ENCODE results near the gene SLC16A10.

SLC16A10 gene, protein sequence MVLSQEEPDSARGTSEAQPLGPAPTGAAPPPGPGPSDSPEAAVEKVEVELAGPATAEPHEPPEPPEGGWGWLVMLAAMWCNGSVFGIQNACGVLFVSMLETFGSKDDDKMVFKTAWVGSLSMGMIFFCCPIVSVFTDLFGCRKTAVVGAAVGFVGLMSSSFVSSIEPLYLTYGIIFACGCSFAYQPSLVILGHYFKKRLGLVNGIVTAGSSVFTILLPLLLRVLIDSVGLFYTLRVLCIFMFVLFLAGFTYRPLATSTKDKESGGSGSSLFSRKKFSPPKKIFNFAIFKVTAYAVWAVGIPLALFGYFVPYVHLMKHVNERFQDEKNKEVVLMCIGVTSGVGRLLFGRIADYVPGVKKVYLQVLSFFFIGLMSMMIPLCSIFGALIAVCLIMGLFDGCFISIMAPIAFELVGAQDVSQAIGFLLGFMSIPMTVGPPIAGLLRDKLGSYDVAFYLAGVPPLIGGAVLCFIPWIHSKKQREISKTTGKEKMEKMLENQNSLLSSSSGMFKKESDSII

DNA sequence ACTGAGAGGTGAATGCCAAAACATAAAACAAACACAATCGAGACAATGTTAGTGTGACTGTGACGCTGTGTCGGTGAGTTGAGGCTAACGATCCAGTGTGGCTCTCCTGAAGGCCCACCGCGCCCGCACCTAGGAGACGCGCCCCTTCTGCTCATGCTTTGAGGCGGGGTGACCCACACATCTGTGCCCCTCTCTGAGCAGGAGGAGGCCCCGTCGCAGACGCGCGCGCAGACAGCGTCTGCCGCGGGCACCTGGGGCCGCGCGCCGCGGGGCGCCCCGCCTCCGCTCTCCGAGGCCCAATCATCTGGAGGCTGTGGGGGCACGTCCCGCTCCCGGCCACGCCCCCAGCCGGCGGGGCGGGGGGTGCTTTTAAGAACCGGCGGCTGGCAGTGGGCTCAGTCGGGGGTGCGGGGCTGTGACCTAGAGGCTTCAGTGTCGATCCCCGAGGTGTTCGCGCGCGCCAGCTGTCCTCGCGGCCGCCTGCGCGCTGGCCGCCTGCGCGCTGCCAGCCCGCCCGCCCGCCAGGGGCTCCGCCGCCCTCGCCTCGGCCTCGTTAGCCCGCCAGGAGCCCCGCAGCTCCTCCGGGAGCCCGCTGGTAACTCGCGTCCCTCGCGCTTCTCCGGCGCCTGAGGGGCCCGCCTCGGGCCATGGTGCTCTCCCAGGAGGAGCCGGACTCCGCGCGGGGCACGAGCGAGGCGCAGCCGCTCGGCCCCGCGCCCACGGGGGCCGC lies at the start of gene SLC16A10:
Gene SLC16A10 (plus strand): TSS at position 398 of the 730 bp plus-strand sequence. CDS start 250 bp downstream, at position 648.
- peak within 1 kb of the TSS; percentile 40 for H3K4me3 ChIP-seq (ENCODE audit: low read length)
- DNase-seq (ENCODE audit: low read depth): peak; percentile 30
- TF ChIP-seq, protein P1, sequence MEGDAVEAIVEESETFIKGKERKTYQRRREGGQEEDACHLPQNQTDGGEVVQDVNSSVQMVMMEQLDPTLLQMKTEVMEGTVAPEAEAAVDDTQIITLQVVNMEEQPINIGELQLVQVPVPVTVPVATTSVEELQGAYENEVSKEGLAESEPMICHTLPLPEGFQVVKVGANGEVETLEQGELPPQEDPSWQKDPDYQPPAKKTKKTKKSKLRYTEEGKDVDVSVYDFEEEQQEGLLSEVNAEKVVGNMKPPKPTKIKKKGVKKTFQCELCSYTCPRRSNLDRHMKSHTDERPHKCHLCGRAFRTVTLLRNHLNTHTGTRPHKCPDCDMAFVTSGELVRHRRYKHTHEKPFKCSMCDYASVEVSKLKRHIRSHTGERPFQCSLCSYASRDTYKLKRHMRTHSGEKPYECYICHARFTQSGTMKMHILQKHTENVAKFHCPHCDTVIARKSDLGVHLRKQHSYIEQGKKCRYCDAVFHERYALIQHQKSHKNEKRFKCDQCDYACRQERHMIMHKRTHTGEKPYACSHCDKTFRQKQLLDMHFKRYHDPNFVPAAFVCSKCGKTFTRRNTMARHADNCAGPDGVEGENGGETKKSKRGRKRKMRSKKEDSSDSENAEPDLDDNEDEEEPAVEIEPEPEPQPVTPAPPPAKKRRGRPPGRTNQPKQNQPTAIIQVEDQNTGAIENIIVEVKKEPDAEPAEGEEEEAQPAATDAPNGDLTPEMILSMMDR (IDR thresholded peaks at IDR 0.05; ENCODE audit: insufficient read depth, low read depth, low read length, missing control alignments): no peak

DNA sequence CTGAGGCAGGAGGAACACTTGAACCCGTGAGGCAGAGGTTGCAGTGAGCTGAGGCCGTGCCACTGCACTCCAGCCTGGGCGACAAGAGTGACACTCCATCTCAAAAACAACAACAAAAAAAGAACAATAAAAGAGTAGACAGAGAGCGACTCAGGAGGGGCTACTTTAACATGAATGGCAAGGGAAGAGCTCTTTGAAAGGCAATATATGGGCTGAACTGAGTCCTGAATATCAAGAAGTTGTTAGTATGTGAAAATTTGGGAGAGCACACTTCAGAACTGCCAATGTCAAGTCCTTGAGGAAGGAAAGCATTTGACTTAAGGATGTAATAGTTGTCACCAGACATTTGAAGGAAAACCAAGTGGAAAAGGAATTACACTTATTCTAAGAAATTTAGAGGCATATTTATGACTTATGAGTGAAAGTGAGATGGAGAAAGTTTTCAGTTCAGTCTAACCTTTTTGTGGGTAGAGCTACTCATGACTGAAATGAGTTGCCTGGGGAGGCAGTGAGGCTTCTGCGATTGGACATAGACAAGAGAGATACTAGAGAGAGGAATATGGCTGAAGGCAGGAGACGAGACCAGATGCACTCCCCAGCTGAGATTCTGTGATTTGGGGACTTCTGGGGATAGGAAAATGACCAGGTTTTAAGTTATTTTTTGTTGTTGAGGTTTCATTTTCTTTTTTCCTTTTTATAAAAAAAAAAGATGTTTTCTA lies 48.6 kb upstream of the SLC16A10 start:
- H3K4me3 ChIP-seq (ENCODE audit: low read length): no peak overlapping the region
- no peak for DNase-seq (ENCODE audit: low read depth)
- TF ChIP-seq, protein P1 (IDR thresholded peaks at IDR 0.05; ENCODE audit: insufficient read depth, low read depth, low read length, missing control alignments): no peak

DNA sequence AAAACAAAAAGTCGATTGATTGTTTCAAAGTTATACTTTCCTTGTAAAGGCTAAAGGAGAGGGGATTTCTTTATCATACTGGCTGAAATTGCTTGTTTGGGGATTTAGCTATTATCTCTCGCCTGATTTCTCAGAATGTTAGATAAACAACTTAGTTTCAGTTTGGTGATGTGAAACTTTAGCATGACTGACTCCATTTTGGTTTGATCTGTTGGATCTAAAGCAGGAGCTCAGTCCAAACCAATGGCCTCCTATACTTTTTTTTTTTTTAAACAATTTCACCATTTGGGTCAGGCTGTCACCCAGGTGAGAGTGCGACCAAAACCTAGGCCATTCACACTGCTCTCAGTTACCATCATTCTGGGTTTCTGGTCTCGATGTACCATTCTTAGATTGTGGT lies 45.4 kb upstream of the SLC16A10 start:
- DNase-seq (ENCODE audit: low read depth): no peak
- TF ChIP-seq, protein P1 (IDR thresholded peaks at IDR 0.05; ENCODE audit: insufficient read depth, low read depth, low read length, missing control alignments): no peak
- H3K4me3 ChIP-seq (ENCODE audit: low read length): no peak overlapping the region

DNA sequence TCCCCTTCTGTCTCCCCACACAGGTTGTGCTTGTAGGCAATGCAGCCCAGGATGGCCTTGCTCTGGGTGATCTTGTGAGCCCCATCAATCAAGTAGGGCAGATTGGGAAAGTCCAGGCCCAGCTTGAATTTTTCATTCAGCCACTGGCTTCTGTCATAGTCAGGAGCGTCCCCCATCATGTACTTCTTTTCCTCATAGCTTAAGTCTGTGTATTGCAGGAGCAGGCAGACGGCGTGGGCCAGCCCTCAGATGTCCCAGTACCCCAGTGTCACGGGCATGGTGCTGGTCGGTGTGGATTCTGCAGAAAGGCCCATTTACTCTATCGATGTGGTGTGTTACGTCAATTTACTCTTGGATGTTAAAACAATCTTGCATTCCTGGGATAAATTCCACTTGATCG lies 40.1 kb upstream of the SLC16A10 start:
- no peak overlapping the region for H3K4me3 ChIP-seq (ENCODE audit: low read length)
- TF ChIP-seq, protein P1 (IDR thresholded peaks at IDR 0.05; ENCODE audit: insufficient read depth, low read depth, low read length, missing control alignments): no peak
- DNase-seq (ENCODE audit: low read depth): no peak

DNA sequence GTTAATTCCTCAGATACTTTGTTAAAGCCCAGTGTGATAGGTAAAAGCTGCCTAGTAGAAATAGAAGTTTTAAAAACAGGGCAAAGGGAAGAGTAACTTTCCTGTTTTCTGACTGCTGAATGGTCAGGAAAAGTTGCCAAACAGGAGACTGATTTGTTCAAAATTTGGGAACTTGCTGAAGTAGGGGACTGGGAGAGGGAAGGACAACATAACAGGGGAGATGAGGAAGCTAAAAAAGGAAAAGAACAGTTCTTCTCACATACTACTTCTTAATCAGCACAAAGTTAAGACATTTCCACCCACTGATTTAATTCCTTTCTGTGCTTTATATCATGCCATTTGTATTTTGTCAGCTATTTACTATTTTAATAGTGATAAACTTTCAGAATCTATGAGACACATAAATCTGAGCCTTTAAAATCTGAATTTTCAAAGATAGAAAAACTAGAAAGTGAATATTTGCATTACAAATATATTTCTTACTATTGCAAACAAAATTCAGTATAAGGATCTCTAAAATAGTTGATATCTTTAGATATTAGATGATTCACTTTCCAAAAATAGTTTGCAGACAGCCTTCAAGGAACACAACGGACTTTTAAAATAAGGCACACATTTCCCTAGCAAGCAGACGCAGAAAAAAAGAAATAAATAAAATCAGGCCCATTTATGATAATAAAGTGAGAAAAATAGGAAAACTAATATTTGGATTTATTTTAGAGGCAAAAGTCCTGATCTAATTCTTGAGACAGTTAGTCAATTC lies 36.9 kb upstream of the SLC16A10 start:
- no peak overlapping the region for H3K4me3 ChIP-seq (ENCODE audit: low read length)
- DNase-seq (ENCODE audit: low read depth): no peak
- TF ChIP-seq, protein P1 (IDR thresholded peaks at IDR 0.05; ENCODE audit: insufficient read depth, low read depth, low read length, missing control alignments): no peak

DNA sequence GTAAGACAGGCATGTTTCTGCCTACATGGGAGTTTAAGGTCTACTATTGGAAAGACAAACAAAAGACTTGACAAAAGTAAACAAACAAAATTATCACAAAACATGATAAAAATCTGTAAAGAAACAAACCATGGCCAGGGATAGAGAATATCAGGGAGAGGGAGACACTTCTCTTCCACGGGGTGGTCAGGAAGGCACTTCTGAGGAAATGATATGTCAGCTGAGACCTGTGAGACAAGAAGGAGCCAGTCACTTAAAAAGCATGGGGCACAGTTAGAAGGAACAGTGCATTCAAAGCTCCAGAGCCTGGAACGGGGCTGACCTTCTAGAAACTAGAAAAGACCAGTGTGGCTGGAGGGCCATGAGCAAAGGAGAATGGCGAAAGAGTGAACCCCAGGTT lies 35.1 kb upstream of the SLC16A10 start:
- H3K4me3 ChIP-seq (ENCODE audit: low read length): no peak overlapping the region
- TF ChIP-seq, protein P1 (IDR thresholded peaks at IDR 0.05; ENCODE audit: insufficient read depth, low read depth, low read length, missing control alignments): no peak
- no peak for DNase-seq (ENCODE audit: low read depth)
